Forelimb muscle (tissue), 1 donor: ENCODE results near the gene VWA8. TPM values are rescaled to one million over a fixed set of nuclear protein-coding genes. Genes with fewer than 3 reads are reported as not detected.
A peak's percentile ranks its signal among the peaks of the same experiment; 100 is the strongest.

Source experiments
- DNase-seq: peaks from one replicate; pipeline ENCODE4 v3.0.0-alpha.2; 2013; ENCODE audit warnings: low read depth
- polyA plus RNA-seq: library from polyadenylated mRNA; unstranded; fragments of 120-200 nt; gene quantifications from one replicate; pipeline ENCODE4 v1.2.1, GENCODE V29; 2013; ENCODE audit not compliant: insufficient read length

VWA8 gene
- polyA plus RNA-seq, 1 donor: 8.6 TPM

GRCh38 chr13:41802684-41803444 is 158.0 kb downstream of the VWA8 start:
- DNase-seq: no peak

GRCh38 chr13:41802043-41802683 is 158.7 kb downstream of the VWA8 start:
- no peak for DNase-seq

- DNase-seq: no peak
Observed at GRCh38 chr13:41791056-41791455, 169.9 kb downstream of the VWA8 start.

GRCh38 chr13:41788552-41788951 is 172.4 kb downstream of the VWA8 start:
- DNase-seq: no peak

GRCh38 chr13:41785402-41786172 is 175.3 kb downstream of the VWA8 start:
- no peak for DNase-seq

- no peak for DNase-seq
Observed at GRCh38 chr13:41782086-41782485, 178.8 kb downstream of the VWA8 start.

GRCh38 chr13:41780715-41781706 is 179.9 kb downstream of the VWA8 start:
- DNase-seq: no peak

GRCh38 chr13:41775251-41775650 is 185.7 kb downstream of the VWA8 start:
- DNase-seq: no peak

GRCh38 chr13:41774605-41775218 is 186.2 kb downstream of the VWA8 start:
- no peak for DNase-seq

- no peak for DNase-seq
Observed at GRCh38 chr13:41767801-41768200, 193.1 kb downstream of the VWA8 start.

GRCh38 chr13:41766439-41766838 is 194.5 kb downstream of the VWA8 start:
- DNase-seq: no peak

GRCh38 chr13:41765813-41766212 is 195.1 kb downstream of the VWA8 start:
- no peak for DNase-seq

GRCh38 chr13:41765020-41765419 is 195.9 kb downstream of the VWA8 start:
- no peak for DNase-seq

GRCh38 chr13:41764558-41764957 is 196.4 kb downstream of the VWA8 start:
- DNase-seq: no peak

- DNase-seq: no peak
Observed at GRCh38 chr13:41763782-41764181, 197.1 kb downstream of the VWA8 start.

GRCh38 chr13:41762796-41763195 is 198.1 kb downstream of the VWA8 start:
- no peak for DNase-seq

- DNase-seq: no peak
Observed at GRCh38 chr13:41756198-41756880, 204.6 kb downstream of the VWA8 start.

- DNase-seq: no peak
Observed at GRCh38 chr13:41751734-41752445, 209.0 kb downstream of the VWA8 start.

- peak; percentile 20 for DNase-seq
Observed at GRCh38 chr13:41751277-41751676, 209.6 kb downstream of the VWA8 start.

GRCh38 chr13:41746259-41746658 is 214.7 kb downstream of the VWA8 start:
- DNase-seq: no peak
